Islet precursor cell (in vitro differentiated cells): ENCODE data around the gene NXPH4.
A peak's percentile ranks its signal among the peaks of the same experiment; 100 is the strongest.

Experiments
- DNase-seq: peaks from one replicate; pipeline ENCODE4 v3.0.0-alpha.2; 2018

NXPH4 gene

GRCh38 chr12:57234571-57235016 is 18.0 kb downstream of the NXPH4 start:
- DNase-seq: peak; percentile 55

- DNase-seq: peak; percentile 90
Observed at GRCh38 chr12:57235017-57235727, 18.6 kb downstream of the NXPH4 start.

DNA sequence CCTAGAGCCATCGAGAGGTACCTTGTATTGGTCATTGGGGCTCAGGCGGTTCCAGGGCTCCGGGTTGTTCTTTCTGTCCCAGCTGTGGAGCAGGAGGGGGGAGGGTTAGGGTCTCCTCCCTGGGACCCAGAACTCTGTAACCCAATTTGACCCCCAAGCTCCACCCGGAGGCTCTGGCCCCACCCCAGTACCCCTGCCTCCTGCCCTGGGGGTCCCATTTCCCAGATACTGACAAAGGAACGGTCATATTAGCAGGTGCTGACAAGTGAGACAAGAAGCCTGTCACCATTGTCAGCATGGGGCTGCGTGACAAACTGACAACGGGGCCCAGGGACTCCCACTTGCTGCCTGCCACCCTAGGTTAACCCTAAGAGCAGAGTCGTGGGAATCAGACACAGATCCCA is 19.1 kb downstream of the NXPH4 start:
- peak; percentile 57 for DNase-seq

GRCh38 chr12:57236201-57236924 is 19.8 kb downstream of the NXPH4 start:
- DNase-seq: peak; percentile 72

DNA sequence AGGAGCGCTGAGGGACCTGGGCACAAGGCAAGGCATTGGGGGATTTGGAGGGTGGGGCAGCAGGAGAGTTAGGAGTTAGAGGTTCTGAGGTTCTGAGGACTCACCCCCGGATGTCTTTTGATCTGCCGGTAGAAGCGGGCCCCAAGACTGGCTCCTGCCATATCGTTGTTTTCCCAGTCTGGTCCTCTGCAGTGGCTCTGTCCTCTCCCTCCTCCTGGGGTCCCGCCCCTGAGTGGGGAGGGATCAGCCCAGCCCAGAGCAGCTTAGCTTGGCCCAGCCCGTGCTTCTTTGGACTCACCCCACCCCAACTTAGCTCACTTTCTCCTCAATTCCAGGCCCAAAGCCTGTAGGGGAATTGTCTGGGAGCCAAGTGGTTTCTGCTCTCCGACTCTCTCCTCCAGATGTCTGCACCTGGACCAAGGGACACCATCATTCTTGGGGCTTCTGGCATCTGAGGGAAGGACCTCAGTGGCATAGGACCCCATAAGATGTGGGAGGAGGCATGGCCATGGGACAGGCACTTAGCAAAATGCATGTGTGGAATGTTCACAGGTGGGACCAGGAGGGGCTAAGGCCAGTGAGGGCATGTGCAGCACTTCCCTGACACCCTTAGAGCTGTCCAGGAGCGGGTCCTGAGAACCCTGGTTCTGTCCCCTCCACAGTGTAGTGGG is 20.5 kb downstream of the NXPH4 start:
- DNase-seq: peak; percentile 69

GRCh38 chr12:57237596-57237931 is 21.0 kb downstream of the NXPH4 start:
- no peak for DNase-seq

- DNase-seq: peak; percentile 73
Observed at GRCh38 chr12:57237932-57238853, 21.6 kb downstream of the NXPH4 start.

DNA sequence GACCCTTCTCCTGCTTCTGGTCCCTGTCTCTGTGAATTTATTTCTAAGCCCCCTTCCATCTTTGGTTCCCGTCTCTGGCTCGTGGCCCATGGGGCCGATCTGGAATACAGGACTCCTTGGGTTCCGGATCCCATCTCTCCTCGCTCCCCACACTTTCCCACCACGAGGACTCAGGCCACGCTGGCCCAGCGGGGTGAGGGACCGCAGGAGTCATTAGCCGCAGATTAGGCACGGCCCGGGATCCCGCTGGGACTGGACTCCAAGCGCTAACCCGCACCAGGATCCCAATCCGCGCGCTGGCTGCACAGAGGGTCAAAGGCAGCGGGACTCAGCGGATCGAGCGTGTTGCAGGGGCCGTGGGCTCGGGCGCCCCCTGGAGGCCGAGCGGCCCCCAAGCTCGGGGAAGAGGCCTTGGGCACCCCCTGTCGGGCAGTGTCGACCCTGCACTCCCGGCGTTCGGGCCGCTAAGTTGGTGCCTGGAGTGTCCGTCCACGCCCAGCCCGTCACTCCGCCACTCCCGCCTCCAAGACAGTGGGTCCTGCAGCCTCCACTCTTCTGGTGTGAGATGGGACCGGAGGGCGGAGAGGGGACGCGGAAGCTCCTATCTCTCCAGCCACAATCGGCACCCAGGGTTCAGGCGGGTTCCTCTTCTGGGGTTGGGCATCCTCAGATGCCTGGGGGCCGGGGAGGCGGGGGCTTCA is 22.4 kb downstream of the NXPH4 start:
- peak; percentile 97 for DNase-seq

- no peak for DNase-seq
Observed at GRCh38 chr12:57239587-57240065, 23.0 kb downstream of the NXPH4 start.

- DNase-seq: peak; percentile 85
Observed at GRCh38 chr12:57240066-57240921, 23.7 kb downstream of the NXPH4 start.

DNA sequence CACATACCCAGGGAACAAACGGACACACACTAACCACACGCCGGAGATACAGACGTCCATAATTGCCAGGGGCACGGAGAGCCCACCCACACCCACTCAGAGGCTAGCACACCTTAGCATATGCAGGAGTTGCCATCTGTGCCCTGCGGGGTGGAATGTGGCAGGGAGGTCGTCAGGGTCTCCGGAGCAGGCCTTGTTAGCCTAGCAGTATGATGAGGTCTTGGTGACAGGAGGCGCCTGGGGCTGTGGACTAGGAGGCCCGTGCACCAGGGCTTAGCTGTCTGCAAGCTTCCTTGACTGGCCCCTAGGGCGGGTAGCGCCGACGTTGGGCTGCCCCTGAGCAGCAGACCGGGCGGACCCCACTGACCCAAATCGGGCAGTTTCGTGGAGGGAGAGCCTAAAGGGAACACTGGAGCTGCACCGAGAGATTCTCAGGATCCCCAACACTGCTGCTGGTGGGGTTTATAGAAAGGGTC is 24.4 kb downstream of the NXPH4 start:
- DNase-seq: peak; percentile 93

GRCh38 chr12:57241402-57242310 is 25.1 kb downstream of the NXPH4 start:
- DNase-seq: no peak

GRCh38 chr12:57242329-57242690 is 25.7 kb downstream of the NXPH4 start:
- no peak for DNase-seq

DNA sequence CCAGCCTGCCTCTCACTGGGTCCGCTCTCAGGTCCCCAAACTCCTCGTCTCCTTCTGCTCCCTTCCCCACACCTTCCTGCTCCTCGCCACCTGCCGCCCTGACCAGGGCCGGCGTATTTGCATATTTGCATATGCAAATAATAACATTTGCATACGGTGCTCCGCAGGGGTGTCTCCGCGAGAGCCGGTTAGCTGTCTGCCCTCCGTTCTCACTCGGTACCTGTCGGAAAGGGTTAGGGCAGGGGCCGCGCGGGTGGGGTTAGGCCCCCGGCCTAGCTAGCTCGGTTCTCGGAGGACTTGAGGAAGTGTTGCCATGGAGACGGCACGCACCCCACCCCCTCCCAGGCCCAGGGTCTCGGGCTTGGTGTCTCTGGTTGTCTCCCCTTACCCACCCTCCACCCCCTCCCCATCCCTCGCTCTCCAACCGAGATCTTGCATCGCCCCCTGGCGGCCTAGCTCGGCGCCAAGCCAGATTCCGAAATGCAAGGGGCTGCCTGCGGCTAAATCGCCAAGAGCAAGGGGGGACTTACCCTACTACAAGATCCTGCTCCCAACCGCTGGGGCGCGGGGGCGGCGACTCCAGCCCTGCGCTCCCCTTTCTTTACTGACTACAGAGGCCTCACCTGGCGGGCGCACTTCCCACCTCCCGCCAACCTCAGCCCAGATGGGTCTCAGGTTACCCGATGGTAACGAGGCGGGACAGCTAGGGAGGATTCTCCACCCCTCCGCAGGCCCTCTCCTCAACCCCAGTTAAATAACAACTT is 26.3 kb downstream of the NXPH4 start:
- DNase-seq: peak; percentile 94

GRCh38 chr12:57243521-57244311 is 27.1 kb downstream of the NXPH4 start:
- DNase-seq: peak; percentile 95

DNA sequence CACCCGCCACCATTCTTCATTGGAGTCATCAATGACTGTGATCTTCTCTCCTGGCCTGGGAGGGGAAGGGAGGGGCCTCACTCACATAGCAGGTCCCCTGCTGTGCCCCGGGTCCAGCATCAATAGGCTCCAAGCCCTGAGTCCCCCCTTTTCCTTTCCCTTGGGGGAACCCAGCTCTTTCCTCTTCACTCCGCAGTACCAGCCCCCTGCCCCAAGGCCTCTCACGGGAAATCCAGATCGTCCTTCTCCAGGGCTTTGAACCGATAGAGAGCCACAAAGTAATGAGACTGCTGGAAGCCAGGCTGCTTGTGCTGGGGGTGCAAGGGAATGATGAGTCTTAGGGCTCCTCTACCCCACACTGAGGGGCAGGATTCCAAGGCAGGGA is 27.7 kb downstream of the NXPH4 start:
- no peak for DNase-seq

GRCh38 chr12:57247041-57247440 is 30.4 kb downstream of the NXPH4 start:
- DNase-seq: no peak
